Hypothalamus (tissue), 51 donors: ENCODE data around the gene SLC39A9.
"Not testable (repeated sequence)": the region's sequence is repeated elsewhere in the genome, so short reads cannot be mapped to it uniquely, and the experiment has no call there.

Experiments used
- DNase-seq, 51 donors: peaks; one replicate each; lab custom pipeline; 2025; lab: John Stamatoyannopoulos, UW

The SLC39A9 gene

DNA sequence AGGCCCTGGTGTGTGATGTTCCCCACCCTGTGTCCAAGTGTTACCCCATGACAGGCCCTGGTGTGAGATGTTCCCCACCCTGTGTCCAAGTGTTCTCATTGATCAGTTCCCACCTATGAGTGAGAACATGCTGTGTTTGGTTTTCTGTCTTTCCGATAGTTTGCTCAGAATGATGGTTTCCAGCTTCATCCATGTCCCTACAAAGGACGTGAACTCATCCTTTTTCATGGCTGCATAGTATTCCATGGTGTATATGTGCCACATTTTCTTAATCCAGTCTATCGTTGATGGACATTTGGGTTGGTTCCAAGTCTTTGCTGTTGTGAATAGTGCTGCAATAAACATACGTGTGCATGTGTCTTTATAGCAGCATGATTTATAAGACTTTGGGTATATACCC is 17.6 kb downstream of the SLC39A9 start:
- DNase-seq: not testable (repeated sequence)

DNA sequence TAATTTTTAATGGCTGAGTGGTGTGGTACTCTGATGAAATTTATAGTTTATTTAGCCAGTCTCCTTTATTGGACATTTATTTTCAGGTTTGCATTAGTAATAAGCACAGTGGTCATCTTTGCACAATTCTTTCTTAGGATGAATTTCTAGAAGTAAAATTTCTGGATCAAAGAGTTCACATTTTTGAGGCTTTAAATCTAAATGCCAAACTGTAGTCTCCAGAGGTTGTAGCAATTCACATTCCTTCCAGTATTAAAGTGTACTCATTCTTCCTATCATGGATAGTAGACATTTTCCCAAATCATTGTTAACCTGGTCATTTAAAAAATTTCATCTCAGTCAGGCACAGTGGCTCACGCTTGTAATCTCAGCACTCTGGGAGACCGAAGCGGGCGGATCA is 24.8 kb downstream of the SLC39A9 start:
- DNase-seq: no peak

DNA sequence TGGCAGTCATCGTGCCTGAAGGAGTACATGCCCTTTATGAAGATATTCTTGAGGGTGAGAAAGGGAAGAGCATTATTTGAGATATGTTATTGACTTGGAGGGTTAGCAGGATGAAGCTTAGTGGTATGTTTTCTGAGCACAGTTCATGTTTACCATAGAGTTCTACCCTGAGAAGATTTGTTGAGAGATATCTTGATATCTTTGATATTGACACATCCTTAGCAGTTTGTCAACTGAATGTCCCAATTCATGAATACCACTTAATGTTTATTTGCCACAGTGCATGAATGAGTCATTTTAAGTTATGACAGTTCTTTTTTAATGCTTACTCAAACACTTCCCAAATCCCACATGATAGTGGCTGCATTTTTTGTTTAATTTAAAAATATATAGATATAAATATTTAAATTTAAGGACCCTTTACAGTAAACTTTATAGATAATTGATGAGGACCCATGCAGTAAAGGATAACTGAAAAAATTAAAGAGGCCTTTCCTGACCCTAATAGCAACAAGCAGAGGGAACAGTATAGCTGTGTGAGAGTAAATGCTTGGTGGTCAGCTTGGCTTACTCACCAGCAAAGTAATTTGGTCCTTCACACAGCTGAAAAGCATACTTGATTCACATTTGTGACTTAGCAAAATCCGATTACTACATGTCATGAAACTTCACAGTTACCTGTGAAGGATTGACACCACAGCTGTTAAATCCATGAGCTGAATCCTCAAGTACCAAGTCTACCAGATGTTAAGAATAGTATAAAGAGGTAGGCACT is 25.8 kb downstream of the SLC39A9 start:
- DNase-seq: no peak

DNA sequence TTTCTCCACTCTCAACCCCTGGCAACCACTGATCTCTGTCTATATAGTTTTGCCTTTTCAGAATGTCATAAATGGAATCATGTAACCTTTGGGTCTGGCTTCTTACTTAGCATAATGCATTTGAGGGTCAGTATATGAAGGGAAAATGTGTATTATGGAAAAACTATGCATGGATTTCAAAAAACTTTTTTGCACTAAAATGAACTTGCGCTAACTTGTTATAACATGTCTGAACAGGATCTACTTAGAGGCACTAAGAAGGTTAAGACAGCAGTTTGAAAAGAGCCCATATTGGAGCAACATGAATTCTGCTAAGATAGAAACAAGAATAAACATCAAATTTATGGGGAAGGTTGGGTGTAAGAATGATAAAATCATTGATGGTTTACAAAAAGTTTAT is 29.1 kb downstream of the SLC39A9 start:
- DNase-seq: no peak

DNA sequence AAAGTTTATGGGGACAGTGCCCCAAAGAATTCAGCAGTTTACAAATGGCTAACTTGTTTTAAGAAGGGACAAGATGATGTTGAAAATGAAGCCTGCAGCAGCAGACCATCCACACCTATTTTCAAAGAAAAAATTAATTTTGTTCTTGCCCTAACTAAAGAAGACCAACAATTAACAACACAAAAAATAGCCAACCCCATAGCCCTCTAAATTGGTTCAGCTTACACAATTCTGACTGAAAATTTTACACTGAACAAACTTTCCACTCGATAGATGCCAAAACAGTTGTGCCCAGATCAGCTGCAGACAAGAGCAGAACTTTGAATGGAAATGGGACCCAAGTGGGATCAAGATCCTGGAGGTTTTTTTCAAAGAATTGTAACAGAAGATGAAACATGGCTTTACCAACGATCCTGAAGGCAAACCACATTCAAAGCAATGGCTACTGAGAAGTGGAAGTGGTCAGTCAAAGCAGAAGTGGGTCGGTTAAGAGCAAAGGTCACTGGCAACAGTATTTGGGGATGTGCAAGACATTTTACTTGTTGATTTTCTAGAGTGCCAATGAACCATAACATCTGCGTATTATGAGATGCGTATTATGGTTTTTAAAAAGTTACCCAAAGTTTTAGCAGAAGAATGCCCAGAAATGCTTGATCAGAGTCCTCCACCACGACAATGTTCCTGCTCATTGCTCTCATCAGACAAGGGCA is 30.0 kb downstream of the SLC39A9 start:
- DNase-seq: no peak

DNA sequence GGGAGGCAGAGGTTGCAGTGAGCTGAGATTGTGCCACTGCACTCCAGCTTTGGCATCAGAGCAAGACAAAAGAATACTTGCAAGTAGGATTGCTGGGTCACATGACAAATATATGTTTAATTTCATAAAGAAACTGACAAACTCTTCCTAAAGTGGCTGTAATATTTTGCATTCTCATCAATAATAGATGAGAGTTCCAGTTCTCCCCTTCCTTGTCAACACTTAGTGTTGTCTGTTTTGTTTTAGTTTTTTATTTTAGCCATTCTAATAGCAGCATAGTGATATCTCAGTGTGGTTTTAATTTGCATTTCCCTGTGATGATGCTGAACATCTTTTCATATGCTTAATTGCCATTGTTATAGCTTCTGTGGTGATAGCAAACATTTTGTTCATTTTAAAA is 31.2 kb downstream of the SLC39A9 start:
- no peak for DNase-seq

DNA sequence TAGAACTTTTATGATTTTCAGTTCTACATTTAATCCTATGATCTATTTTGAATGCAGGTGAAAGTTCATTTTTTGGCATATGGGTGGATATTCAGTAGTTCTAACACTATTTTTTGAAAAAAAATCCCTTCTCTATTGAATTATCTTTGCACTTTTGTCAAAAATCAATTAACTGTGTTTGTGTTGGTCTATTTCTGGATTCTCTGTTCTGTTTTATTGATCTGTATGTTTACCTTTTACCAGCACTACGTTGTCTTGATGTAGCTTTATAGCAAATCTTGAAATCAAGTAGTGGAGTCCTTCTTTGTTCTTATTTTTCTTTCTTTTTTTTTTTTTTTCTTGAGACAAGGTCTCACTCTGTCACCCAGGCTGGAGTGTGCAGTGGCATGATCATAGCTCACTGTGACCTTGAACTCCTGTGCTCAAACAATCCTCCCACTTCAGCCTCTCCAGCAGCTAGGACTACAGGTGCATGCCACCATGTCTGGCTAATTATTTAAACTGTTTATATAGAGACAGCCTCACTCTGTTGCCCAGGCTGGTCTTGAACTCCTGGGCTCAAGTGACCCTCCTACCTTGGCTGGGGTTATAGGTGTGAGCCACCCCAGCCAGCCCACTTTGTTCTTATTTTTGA is 31.9 kb downstream of the SLC39A9 start:
- DNase-seq: no peak

DNA sequence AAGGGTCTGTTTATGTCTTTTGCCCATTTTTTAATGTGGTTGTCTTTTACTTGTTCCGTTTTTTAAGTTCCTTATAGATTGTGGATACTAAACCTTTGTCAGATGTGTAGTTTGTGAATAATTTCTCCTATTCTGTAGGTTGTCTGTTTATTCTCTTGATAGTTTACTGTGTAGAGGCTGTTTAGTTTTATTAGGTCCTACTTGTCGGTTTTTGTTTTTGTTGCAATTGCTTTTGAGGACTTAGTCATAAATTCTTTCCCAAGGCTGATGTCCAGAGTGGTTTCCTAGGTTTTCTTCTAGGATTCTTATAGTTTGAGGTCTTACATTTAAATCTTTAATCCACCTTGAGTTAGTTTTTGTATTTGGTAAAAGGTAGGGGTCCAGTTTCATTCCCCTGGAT is 33.9 kb downstream of the SLC39A9 start:
- DNase-seq: no peak

DNA sequence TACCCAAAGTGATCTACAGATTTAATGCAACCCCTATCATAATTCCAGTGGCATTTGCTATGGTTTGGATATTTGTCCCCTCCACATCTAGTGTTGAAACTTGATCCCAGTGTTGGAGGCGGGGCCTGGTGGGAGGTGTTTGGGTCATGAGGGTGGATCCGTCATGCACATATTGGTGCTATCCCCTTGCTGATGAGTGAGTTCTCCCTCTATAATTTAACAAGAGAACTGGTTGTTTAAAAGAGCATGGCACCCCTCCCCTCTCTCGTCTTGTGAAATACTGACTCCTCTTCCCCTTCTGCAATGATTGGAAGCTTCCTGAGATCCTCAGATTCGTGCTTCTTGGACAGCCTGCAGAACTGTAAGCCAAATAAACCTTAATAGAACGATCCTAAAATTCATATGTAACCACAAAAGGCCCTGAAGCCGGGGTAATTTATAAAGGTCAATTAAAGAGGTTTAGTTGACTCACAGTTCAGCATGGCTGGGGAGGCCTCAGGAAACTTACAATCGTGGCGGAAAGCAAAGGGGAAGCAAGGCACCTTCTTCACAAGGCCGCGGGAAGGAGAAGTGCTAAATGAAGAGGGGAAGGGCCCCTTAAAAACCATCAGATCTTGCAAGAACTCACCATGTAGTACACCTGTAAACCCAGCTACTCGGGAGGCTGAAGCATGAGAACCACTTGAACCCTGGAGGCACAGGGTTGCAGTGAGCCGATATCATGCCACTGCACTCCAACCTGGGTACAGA is 41.2 kb downstream of the SLC39A9 start:
- DNase-seq: no peak

DNA sequence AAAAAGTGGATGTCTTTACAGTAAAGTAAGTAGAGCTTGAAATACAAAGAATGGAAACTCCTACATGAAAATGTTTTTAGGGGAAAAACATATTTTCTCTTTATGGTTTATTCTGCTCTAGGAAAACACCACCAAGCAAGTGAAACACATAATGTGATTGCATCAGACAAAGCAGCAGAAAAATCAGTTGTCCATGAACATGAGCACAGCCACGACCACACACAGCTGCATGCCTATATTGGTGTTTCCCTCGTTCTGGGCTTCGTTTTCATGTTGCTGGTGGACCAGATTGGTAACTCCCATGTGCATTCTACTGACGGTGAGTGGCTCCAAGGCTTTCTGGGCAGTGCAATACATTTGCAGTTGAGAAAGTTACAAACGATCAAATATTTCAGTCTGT is 43.5 kb downstream of the SLC39A9 start:
- DNase-seq: no peak

DNA sequence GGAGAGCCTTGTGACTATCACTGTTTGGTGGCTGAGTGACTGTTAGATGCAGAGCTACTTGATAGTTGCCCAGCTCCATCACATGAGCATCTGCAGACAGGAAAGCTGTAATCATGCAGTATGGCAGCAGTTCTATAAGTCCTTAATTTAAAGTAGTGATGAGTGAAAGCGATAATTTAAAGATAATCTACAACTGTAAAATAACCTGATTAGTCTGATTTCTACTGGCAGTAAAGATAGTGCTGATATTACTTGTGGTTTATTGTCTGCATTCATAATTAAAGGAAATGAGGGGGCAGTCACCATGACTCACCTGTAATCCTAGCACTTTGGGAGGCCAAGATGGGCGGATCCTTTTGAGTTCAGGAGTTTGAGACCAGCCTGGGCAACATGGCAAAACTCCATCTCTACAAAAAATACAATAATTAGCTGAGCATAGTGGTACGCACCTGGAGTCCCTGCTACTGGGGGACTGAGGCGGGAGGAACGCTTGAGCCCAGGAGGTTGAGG is 44.9 kb downstream of the SLC39A9 start:
- no peak for DNase-seq

DNA sequence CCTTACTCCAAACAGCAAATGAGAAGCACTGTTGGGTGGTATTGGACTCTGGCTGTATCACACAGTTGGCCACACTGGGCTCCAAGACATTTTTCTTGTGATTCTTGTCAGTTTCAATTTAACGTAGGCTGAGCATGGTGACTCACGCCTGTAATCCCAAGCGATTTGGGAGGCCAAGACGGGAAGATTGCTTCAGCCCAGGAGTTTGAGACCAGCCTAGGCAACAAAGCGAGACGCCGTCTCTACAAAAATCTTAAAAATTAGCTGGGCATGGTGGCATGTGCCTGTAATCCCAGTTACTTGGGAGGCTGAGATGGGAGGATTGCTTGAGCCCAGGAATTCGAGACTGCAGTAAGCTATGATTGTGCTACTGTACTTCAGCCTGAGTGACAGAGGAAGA is 50.7 kb downstream of the SLC39A9 start:
- DNase-seq: no peak

DNA sequence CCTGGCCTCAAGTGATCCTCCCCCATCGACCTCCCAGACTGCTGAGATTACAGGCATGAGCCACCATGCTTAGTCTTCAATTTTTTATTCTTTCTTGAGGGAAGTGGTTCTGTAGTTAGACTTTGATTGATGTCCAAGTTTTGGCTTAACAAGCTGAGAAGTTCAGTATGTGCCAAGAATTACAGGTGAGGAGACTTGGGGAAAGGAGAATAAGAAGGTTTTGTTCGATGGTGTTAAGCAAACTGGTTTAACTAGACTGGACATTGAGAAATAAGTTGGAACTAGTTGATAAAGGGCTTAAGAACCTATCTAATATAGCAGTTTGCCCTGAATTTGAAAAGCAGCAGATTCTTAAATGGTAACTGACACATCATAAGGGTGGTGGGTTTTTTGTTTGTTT is 53.4 kb downstream of the SLC39A9 start:
- no peak for DNase-seq

DNA sequence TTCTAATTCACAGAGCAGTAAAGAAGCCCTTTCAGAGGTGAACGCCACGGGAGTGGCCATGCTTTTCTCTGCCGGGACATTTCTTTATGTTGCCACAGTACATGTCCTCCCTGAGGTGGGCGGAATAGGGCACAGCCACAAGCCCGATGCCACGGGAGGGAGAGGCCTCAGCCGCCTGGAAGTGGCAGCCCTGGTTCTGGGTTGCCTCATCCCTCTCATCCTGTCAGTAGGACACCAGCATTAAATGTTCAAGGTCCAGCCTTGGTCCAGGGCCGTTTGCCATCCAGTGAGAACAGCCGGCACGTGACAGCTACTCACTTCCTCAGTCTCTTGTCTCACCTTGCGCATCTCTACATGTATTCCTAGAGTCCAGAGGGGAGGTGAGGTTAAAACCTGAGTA is 59.9 kb downstream of the SLC39A9 start:
- DNase-seq: peak in 1 of 51 donors; percentile 1

DNA sequence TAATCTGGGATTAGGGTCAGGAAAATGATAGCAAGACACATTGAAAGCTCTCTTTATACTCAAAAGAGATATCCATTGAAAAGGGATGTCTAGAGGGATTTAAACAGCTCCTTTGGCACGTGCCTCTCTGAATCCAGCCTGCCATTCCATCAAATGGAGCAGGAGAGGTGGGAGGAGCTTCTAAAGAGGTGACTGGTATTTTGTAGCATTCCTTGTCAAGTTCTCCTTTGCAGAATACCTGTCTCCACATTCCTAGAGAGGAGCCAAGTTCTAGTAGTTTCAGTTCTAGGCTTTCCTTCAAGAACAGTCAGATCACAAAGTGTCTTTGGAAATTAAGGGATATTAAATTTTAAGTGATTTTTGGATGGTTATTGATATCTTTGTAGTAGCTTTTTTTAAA is 60.6 kb downstream of the SLC39A9 start:
- DNase-seq: no peak

DNA sequence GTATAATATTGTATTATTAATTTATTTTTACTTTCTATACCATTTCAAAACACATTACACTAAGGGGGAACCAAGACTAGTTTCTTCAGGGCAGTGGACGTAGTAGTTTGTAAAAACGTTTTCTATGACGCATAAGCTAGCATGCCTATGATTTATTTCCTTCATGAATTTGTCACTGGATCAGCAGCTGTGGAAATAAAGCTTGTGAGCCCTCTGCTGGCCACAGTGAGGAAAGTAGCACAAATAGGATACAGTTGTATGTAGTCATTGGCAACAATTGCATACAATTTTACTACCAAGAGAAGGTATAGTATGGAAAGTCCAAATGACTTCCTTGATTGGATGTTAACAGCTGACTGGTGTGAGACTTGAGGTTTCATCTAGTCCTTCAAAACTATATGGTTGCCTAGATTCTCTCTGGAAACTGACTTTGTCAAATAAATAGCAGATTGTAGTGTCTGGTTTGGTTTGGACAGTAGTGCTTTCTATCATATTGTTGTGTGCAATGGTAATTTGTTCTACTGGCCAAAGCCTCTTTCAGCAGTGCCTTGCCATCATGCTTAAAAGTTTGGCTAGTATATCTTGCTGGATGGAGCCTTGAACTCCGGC is 61.7 kb downstream of the SLC39A9 start:
- DNase-seq: peak in 27 of 51 donors; percentile 2 to 68 (median 24)

DNA sequence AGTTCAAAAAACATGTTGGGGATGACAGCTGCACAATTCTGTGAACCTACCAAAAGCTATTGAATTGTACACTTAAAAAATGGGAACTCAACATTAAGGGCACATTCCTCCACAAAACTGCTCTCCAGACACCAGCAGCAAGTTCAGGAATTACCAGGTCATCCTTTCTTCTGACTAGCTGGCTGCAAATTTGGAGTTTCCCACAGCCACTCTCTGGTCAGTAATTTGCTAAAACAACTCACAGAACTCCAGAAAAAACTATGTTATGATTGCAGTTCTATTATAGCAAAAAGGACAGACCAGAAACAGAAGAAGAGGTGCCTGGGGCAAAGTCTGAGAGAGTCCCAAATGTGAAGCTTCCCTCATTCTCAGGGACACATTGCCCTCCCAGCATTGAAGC is 65.9 kb downstream of the SLC39A9 start:
- DNase-seq: no peak

DNA sequence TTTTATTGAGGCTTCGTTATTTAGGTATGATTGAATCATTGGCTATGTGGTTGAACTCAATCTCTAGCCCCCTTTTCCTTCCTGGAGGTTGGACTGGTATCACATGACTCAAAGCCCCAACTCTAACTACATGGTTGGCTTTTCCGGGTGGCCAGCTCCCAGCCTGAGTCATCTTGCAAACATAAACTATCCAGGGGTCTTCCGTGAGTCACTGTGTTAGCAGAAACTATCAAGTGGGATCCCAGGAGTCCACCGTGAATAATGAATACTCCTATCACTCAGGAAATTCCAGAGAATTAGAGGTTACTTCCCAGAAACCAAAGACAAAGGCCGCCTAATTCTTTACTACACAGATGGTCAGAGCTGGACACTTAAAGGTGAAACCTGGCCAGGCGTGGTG is 66.3 kb downstream of the SLC39A9 start:
- no peak for DNase-seq

DNA sequence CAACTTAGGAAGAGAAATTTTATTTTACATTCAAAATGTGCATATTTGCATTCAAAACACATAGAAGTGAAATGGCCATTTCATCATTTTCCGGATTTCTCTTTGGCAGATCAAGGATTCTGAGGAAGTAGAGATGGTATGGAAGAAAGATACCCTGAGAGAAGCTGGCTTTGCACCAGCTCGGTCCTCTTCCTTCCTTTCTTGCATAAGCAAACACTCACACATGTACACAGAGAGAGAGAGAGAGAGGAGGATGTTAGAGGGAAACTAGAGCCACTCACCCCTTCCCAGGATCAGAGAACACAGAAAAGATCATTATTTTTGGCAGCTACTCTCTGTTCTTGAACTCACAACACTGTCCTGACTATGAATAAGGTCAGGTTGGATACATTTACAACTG is 70.5 kb downstream of the SLC39A9 start:
- DNase-seq: no peak

DNA sequence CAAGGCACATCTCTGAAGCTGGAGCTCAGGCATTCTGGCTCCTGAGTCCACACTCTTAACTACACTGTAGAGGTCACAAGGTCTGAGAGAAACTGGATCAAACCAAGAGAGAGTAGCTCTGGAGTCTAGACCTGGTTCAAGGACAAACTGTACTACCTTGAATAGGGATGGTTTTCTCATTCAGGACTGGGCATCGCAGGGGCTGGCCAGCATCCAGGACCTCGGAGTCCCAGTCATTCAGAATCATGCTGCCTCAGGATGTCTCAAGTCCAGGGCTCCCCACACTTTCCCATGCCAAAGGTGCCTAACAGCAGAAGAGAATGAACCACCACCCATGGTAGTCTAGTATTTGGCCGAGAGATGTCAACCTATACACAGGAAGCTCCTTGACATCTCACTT is 72.9 kb downstream of the SLC39A9 start:
- no peak for DNase-seq

DNA sequence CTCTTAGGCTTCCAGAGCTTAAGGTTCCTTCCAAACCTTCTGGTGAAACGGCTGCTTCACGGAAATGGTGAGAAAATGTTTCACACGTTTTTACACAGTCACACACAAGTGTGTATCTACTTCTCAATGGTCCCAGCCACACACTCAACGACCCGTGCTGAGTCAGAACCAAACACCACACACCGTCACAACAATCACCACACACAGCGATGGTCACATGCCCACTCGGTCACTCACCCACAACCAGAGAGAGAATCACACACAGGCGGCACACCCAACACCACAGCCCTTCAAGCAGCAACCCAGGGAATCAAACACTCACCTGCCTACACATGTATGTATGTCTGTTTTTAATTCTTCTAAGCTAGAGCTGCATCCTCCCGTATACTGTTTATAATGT is 73.4 kb downstream of the SLC39A9 start:
- no peak for DNase-seq
